ENCODE results near the gene DUSP2.

The DUSP2 gene

DNA sequence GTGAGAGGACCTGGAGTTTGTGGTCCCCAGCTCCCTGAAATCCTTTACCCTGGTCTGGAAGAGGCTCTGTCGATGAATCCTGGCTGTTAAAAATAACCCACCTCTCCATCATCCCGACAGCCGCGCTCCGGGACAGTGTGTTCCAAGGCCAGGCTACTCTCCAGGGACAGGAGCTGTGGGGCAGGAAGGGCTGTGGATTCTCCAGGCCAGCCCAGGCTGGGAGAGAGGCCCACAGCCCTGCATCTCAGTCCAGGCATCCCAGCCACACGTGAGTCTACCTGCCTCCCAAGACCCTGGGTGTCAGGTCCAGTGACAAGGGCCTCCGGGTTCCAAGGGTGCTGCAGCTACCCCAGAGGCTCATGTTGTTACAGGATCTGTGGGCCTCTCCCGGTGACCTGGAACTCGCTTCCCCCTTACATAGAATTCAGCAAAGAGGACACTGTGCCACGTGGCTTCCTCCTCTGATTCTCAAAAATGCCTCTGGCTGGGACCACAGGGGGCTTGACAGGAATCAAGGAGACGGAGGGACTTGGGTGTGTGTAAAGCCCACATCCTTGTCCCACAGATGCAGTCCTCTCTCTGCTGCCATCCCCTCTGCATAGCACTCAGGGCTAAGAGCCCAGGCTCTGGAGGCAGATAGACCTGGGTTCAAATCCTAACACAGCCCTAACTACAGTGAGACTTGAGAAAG is 46.2 kb downstream of the DUSP2 start:
- peak; percentile 43 for DNase-seq

DNA sequence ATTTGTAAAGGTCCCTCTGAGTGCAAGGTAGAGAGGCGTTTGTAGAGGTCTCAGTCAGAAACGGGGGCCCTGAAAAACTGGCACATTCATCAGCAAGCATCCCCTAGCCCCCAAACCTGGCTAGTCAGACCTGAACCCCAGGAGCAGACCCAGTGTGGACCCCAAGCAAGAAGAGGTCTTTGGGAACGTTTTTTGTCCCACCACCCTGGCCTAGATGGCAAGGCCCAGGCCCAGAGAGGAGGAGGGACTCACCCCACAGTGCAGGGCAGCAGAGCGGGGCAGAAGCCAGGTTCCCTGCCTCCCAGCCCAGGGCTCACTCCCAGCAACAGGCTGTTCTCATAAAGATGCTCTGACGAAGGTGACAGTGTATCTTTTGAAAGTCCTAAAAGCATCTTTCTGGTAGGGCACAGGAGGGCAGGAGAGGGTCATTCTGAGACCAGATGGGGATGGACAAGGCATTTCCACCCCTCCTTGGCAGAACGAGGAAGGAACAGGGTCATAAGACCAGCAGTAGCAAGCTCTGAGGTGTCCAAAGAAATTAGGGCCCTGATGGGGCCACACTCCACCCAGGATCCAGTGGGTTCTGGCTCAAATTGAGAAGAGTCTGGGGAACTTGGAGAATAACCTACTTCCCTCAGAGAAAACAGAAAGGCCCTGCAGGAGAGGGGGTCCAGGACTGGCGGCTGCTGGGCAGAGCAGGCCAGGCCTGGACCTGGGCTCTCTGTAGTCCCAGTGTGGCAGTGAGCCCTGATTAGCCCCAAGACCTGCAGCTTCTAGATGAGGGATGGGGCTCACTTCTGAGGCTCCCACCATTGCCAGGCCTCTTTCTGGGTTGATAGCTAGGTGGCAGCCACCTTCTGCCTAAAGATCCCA is 47.1 kb downstream of the DUSP2 start:
- DNase-seq, result peak; percentile 21

DNA sequence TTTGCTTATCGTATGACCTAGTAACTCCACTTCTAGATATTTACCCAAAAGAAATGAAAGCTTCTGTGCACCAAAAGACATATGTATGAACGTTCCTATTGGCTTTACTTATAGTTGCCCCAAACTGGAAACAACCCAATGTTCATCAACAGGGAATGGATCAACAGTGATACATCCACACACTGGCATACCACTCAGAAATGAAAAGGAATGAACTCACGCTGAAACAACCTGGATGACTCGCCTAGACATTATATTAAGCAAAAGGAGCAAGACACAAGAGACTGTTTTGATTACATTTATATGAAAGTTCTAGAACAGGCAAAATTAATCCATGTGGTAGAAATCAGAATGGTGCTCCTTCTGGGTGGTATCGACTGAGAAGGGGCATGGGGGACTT is 47.8 kb downstream of the DUSP2 start:
- no peak for DNase-seq

GRCh38 chr2:96095116-96095636 is 50.1 kb downstream of the DUSP2 start:
- no peak for DNase-seq

DNA sequence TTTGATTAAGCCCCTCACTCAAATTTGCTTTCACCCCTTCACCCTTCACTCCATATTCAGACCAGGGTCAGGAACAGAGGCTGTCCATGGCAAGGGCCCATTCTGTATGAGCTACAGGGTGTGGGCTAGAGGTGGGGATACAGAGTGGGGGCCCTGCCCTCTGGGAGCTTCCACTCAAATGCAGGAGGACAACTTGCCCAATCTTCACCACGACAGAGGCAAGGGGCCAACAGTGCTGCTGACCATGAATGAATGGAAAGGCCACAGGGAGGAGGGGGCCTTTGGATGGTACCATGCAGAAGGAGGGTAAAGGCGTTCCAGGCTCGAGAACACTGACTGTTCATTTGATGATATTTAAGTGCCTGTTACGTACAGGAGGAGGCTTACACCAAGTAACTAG is 51.7 kb downstream of the DUSP2 start:
- DNase-seq, result no peak

All from right forelimb (tissue), 1 donor.